Endothelial cell of umbilical vein (primary cell): Measurements from ENCODE around the gene SLAMF1. TPM values are rescaled to one million over a fixed set of nuclear protein-coding genes. Genes with fewer than 3 reads are reported as not detected.

Experiments used
- BruUV-seq: library from RNA; stranded (reverse); fragments of 400-500 nt; replicated peaks from 2 replicates; lab custom pipeline; 2021; lab: Mats Ljungman, UMichigan
- CTCF ChIA-PET: fragments of 300-600, 350-600 bp; sonication (Branson Sonifier 250); formaldehyde crosslinking; loops from one replicate; lab custom pipeline; 2021; ENCODE audit warnings: antibody characterized with exemption, inconsistent platforms; lab: Charles Lee
- POLR2A ChIA-PET: fragments of 300-600, 350-600 bp; sonication (Branson Sonifier 250); formaldehyde crosslinking; loops from one replicate; lab custom pipeline; 2021; ENCODE audit warnings: antibody characterized with exemption, inconsistent platforms; lab: Charles Lee
- DNase-seq: peaks from one replicate; pipeline ENCODE4 v3.0.0-alpha.2; 2011; ENCODE audit warnings: low read depth, low spot score
- FAIRE-seq: peaks from 2 replicates; lab custom pipeline; 2011; peaks lifted over from hg19 to GRCh38; lab: Jason Lieb, UNC
- H2AFZ ChIP-seq: 2 replicates; pipeline ENCODE4 v1.6.0; 2012; ENCODE audit warnings: low read depth, low read length, control low read depth, inconsistent platforms
- H3K27ac ChIP-seq: 2 replicates; pipeline ENCODE4 v1.5.1; 2011; ENCODE audit warnings: low read depth, mild to moderate bottlenecking, control low read depth, low read length, moderate library complexity; ENCODE audit not compliant: insufficient read depth
- H3K27me3 ChIP-seq, 2 experiments: 2 replicates each; pipeline versions ENCODE4 v1.6.0 to v1.6.1; 2011; ENCODE audit warnings: low read length in 2 of 2, mixed read lengths in 1 of 2; ENCODE audit not compliant: control insufficient read depth in 2 of 2, insufficient read depth in 2 of 2
- H3K36me3 ChIP-seq, 2 experiments: 2 replicates in 1 of 2; 3 replicates in 1 of 2; pipeline ENCODE4 v1.5.1; 2011; ENCODE audit warnings: low read length in 2 of 2, mild to moderate bottlenecking in 1 of 2, moderate library complexity in 1 of 2; ENCODE audit not compliant: control insufficient read depth in 2 of 2, insufficient read depth in 2 of 2; ENCODE audit errors: extremely low read depth in 1 of 2
- H3K4me1 ChIP-seq: 3 replicates; pipeline ENCODE4 v1.5.1; 2011; ENCODE audit warnings: mild to moderate bottlenecking, low read length; ENCODE audit not compliant: control insufficient read depth, insufficient read depth; ENCODE audit errors: extremely low read depth
- H3K4me2 ChIP-seq: 2 replicates; pipeline ENCODE4 v1.6.1; 2011; ENCODE audit warnings: low read length, control low read depth, mixed read lengths; ENCODE audit not compliant: insufficient read depth
- H3K4me3 ChIP-seq, 3 experiments: fragments of 200-600 bp in 1 of 3; sonication (generic), shearing (Covaris generic) in 1 of 3; replicated peaks in 1 of 3; 2 replicates each; pipeline ENCODE4 v1.5.1; 2011 to 2016; ENCODE audit warnings: control low read depth in 3 of 3, low read length in 3 of 3, mild to moderate bottlenecking in 2 of 3, inconsistent platforms in 1 of 3, low read depth in 1 of 3, moderate library complexity in 1 of 3; ENCODE audit not compliant: insufficient read depth in 1 of 3
- H3K79me2 ChIP-seq: 2 replicates; pipeline ENCODE4 v1.6.0; 2012; ENCODE audit warnings: low read length, inconsistent platforms; ENCODE audit not compliant: control insufficient read depth, insufficient read depth
- H3K9ac ChIP-seq: replicated peaks from 2 replicates; pipeline ENCODE3; 2011; ENCODE audit warnings: low read length, control low read depth; ENCODE audit not compliant: insufficient read depth; ENCODE audit errors: extremely low read depth
- H3K9me1 ChIP-seq: replicated peaks from 3 replicates; pipeline ENCODE4 v1.6.0; 2011; ENCODE audit warnings: mild to moderate bottlenecking, low read length; ENCODE audit not compliant: control insufficient read depth, insufficient read depth; ENCODE audit errors: extremely low read depth
- H3K9me3 ChIP-seq: replicated peaks from 2 replicates; pipeline ENCODE4 v1.5.1; 2012; ENCODE audit warnings: low read length, inconsistent platforms; ENCODE audit not compliant: control insufficient read depth, insufficient read depth
- H4K20me1 ChIP-seq: replicated peaks from 2 replicates; pipeline ENCODE3; 2011; ENCODE audit warnings: mild to moderate bottlenecking, low read length; ENCODE audit not compliant: control insufficient read depth, insufficient read depth; ENCODE audit errors: extremely low read depth
- EZH2 ChIP-seq: IDR thresholded peaks from 2 replicates; pipeline ENCODE4 v1.6.1; 2012; ENCODE audit warnings: borderline replicate concordance, low read depth, mild to moderate bottlenecking, moderate library complexity, low read length, inconsistent platforms; ENCODE audit not compliant: severe bottlenecking
- FOS ChIP-seq: IDR thresholded peaks from 2 replicates; pipeline ENCODE4 v1.6.1; 2011; ENCODE audit warnings: mild to moderate bottlenecking, low read length, moderate library complexity, borderline replicate concordance; ENCODE audit not compliant: insufficient read depth
- GATA2 ChIP-seq: IDR thresholded peaks from 2 replicates; pipeline ENCODE4 v1.7.0; 2011; ENCODE audit warnings: low read depth, mild to moderate bottlenecking, moderate library complexity, mixed read lengths, low read length; ENCODE audit not compliant: insufficient read length, insufficient read depth
- MYC ChIP-seq: IDR thresholded peaks from one replicate; pipeline ENCODE4 v1.6.1; 2011; ENCODE audit warnings: mild to moderate bottlenecking, low read depth, low read length
- POLR2A ChIP-seq: IDR thresholded peaks from 2 replicates; pipeline ENCODE4 v1.6.1; 2012; ENCODE audit warnings: low read depth, mild to moderate bottlenecking, control low read depth, low read length
- POLR2AphosphoS5 ChIP-seq: IDR thresholded peaks from 2 replicates; pipeline ENCODE4 v1.6.1; 2012; ENCODE audit warnings: low read depth, mild to moderate bottlenecking, control low read depth, low read length, moderate library complexity; ENCODE audit not compliant: insufficient read depth
- dilution Hi-C: fragments of 300-500 bp; cut with MboI; formaldehyde crosslinking; loops from one replicate; pipeline ENCODE4 v1.15.0; 2019; ENCODE audit warnings: low sequenced_read_pairs; ENCODE audit not compliant: extremely low pct_ligation_motif_present
- intact Hi-C: fragments of 100-400 bp; cut with micrococcal nuclease; formaldehyde crosslinking; loops from one replicate; pipeline ENCODE4 v1.10.0; 2022
- polyA plus RNA-seq, 4 experiments: library from polyadenylated mRNA; depleted of rRNA in 3 of 4; stranded (reverse) in 3 of 4; unstranded in 1 of 4; fragments of >200 nt; gene quantifications; 2 replicates each; pipeline versions ENCODE4 v1.2.1 to v1.2.3, GENCODE V29; 2011 to 2012; ENCODE audit warnings: missing spikeins in 1 of 4
- total RNA-seq: library from RNA; stranded (reverse); gene quantifications from 2 replicates; pipeline ENCODE4 v1.2.3, GENCODE V29; 2021
- TF ChIP-seq, protein P1 (sequence below), 2 donors: IDR thresholded peaks; 1 replicate in 1 of 2; 2 replicates in 1 of 2; pipeline ENCODE4 v1.5.1; 2011; ENCODE audit warnings: low read length in 2 of 2, mild to moderate bottlenecking in 2 of 2, moderate library complexity in 2 of 2, control low read depth in 1 of 2, inconsistent platforms in 1 of 2, low read depth in 1 of 2; ENCODE audit not compliant: insufficient read depth in 1 of 2; ENCODE audit errors: extremely low read depth in 1 of 2
- TF ChIP-seq, protein P2 (sequence below): IDR thresholded peaks from 2 replicates; pipeline ENCODE4 v1.6.1; 2011; ENCODE audit not compliant: insufficient read depth, insufficient read length

SLAMF1 gene
- total and polyA plus RNA-seq, 2 donors (not counting 3 experiments of a cell fraction or from before 2014, with no cell fraction given), result not detected

DNA sequence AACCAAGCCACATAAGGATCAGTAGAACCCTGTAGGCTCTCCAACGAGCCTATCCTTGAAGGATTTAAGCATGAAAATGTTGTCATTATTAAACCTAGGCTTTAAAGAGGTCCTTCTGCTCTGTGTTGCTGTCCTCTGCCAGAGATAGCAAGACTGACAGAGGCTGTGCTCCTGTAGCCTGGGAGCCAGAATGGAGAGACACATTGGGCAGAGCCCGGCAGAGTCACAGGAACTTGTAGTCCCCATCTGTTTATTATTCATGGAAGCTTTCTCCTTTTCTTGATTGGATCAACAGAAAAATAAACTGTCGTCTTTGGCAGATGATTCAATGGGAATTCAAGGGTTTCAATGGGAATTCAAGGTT is 19.2 kb upstream of the SLAMF1 start:
- Histone ChIP-seq H3K4me1 (no peaks in the 10 kb centered on the region), H3K4me3 (no peak overlapping the region), H4K20me1 (no peaks in the 10 kb centered on the region), H3K4me2 (no peak overlapping the region), H3K9me3 (no peaks in the 10 kb centered on the region), H3K36me3 (no peaks in the 10 kb centered on the region), H3K9me1 (no peaks in the 10 kb centered on the region), H2AFZ (no peak overlapping the region), H3K79me2 (no peaks in the 10 kb centered on the region), H3K27ac (no peak overlapping the region), H3K9ac (no peak overlapping the region), H3K27me3 (peaks cover 0 to 5% of the 10 kb centered on the region in 2 experiments)
- no TSS peak for BruUV-seq
- dilution Hi-C loops (no loop called here), intact Hi-C loops (no loop called here)
- no peak for FAIRE-seq
- ChIA-PET POLR2A (no interaction called here), CTCF (no interaction called here)
- DNase-seq, result no peak
- TF ChIP-seq, protein P1, sequence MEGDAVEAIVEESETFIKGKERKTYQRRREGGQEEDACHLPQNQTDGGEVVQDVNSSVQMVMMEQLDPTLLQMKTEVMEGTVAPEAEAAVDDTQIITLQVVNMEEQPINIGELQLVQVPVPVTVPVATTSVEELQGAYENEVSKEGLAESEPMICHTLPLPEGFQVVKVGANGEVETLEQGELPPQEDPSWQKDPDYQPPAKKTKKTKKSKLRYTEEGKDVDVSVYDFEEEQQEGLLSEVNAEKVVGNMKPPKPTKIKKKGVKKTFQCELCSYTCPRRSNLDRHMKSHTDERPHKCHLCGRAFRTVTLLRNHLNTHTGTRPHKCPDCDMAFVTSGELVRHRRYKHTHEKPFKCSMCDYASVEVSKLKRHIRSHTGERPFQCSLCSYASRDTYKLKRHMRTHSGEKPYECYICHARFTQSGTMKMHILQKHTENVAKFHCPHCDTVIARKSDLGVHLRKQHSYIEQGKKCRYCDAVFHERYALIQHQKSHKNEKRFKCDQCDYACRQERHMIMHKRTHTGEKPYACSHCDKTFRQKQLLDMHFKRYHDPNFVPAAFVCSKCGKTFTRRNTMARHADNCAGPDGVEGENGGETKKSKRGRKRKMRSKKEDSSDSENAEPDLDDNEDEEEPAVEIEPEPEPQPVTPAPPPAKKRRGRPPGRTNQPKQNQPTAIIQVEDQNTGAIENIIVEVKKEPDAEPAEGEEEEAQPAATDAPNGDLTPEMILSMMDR (IDR thresholded peaks at IDR 0.05; ENCODE audit: extremely low read depth in 1 of 2, insufficient read depth in 1 of 2, low read depth in 1 of 2, low read length in 2 of 2), result no peak
- TF ChIP-seq FOS (no peak), POLR2A (no peak), EZH2 (no peak), MYC (no peak), POLR2AphosphoS5 (no peak), GATA2 (no peak)
- TF ChIP-seq, protein P2, sequence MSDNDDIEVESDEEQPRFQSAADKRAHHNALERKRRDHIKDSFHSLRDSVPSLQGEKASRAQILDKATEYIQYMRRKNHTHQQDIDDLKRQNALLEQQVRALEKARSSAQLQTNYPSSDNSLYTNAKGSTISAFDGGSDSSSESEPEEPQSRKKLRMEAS, result no peak
